ENCODE measurements around the gene HDAC8.

Gene HDAC8

GRCh38 chrX:72340626-72341025 lies 232.0 kb downstream of the HDAC8 start:
- H3K9me2 ChIP-seq (replicated peaks; ENCODE audit: low read depth, low read length) = no peaks in the 10 kb centered on the region
- H3F3A ChIP-seq (ENCODE audit: low read depth) = no peaks in the 10 kb centered on the region
- H3K36me3 ChIP-seq (ENCODE audit: insufficient read depth, low read length) = no peaks in the 10 kb centered on the region; the same call in 1 of the 2 replicates

GRCh38 chrX:72340041-72340440 lies 232.6 kb downstream of the HDAC8 start:
- Histone ChIP-seq H3K79me2 (ENCODE audit: insufficient read depth, low read length) (no peaks in the 10 kb centered on the region), H3K9me2 (replicated peaks; ENCODE audit: low read depth, low read length) (no peaks in the 10 kb centered on the region), H3K9ac (ENCODE audit: low read depth, low read length, poor library complexity, severe bottlenecking) (no peak overlapping the region), H3K36me3 (ENCODE audit: insufficient read depth, low read length) (no peaks in the 10 kb centered on the region; the same call in 1 of the 2 replicates), H3K4me3 (ENCODE audit: low read length, poor library complexity, severe bottlenecking) (no peak overlapping the region), H3K27me3 (ENCODE audit: insufficient read depth, low read length, poor library complexity, severe bottlenecking) (no peaks in the 10 kb centered on the region), H3K4me2 (ENCODE audit: low read depth, low read length, poor library complexity, severe bottlenecking) (no peak overlapping the region), H3K9me3 (ENCODE audit: insufficient read depth, low read depth, low read length) (no peaks in the 10 kb centered on the region), H2AFZ (ENCODE audit: low read length) (no peak overlapping the region), H3K4me1 (ENCODE audit: insufficient read depth, low read length, poor library complexity, severe bottlenecking) (no peaks in the 10 kb centered on the region), H4K20me1 (ENCODE audit: insufficient read depth, low read length, poor library complexity, severe bottlenecking) (no peaks in the 10 kb centered on the region), H3F3A (ENCODE audit: low read depth) (no peaks in the 10 kb centered on the region)
- no peak for TF ChIP-seq EZH2phosphoT487 (IDR thresholded peaks at IDR 0.05; ENCODE audit: borderline replicate concordance)
- no peak for TF ChIP-seq CTCF (conservative IDR thresholded peaks at IDR 0.05; ENCODE audit: low read length)

More at GRCh38 chrX:72340626-72341025, 232.0 kb downstream of the HDAC8 start:
- no peaks in the 10 kb centered on the region for H3K27me3 ChIP-seq (ENCODE audit: insufficient read depth, low read length, poor library complexity, severe bottlenecking)
- no peak overlapping the region for H3K4me3 ChIP-seq (ENCODE audit: low read length, poor library complexity, severe bottlenecking)
- no peaks in the 10 kb centered on the region for H3K9me3 ChIP-seq (ENCODE audit: insufficient read depth, low read depth, low read length)
- no peak overlapping the region for H3K4me2 ChIP-seq (ENCODE audit: low read depth, low read length, poor library complexity, severe bottlenecking)
- no peaks in the 10 kb centered on the region for H4K20me1 ChIP-seq (ENCODE audit: insufficient read depth, low read length, poor library complexity, severe bottlenecking)
- no peaks in the 10 kb centered on the region for H3K4me1 ChIP-seq (ENCODE audit: insufficient read depth, low read length, poor library complexity, severe bottlenecking)
- no peak overlapping the region for H2AFZ ChIP-seq (ENCODE audit: low read length)
- H3K9ac ChIP-seq (ENCODE audit: low read depth, low read length, poor library complexity, severe bottlenecking) = no peak overlapping the region
- H3K79me2 ChIP-seq (ENCODE audit: insufficient read depth, low read length) = no peaks in the 10 kb centered on the region
- TF ChIP-seq CTCF (conservative IDR thresholded peaks at IDR 0.05; ENCODE audit: low read length) = no peak
- no peak for TF ChIP-seq EZH2phosphoT487 (IDR thresholded peaks at IDR 0.05; ENCODE audit: borderline replicate concordance)

GRCh38 chrX:72330131-72330530 lies 242.5 kb downstream of the HDAC8 start:
- H3K4me2 ChIP-seq (ENCODE audit: low read depth, low read length, poor library complexity, severe bottlenecking) = no peak overlapping the region
- TF ChIP-seq EZH2phosphoT487 (IDR thresholded peaks at IDR 0.05; ENCODE audit: borderline replicate concordance) (no peak), CTCF (conservative IDR thresholded peaks at IDR 0.05; ENCODE audit: low read length) (no peak)
- H3K4me3 ChIP-seq (ENCODE audit: low read length, poor library complexity, severe bottlenecking) = no peak overlapping the region
- H4K20me1 ChIP-seq (ENCODE audit: insufficient read depth, low read length, poor library complexity, severe bottlenecking) = no peaks in the 10 kb centered on the region
- H3K9ac ChIP-seq (ENCODE audit: low read depth, low read length, poor library complexity, severe bottlenecking) = no peak overlapping the region
- no peaks in the 10 kb centered on the region for H3F3A ChIP-seq (ENCODE audit: low read depth)
- H3K27me3 ChIP-seq (ENCODE audit: insufficient read depth, low read length, poor library complexity, severe bottlenecking) = no peaks in the 10 kb centered on the region
- H2AFZ ChIP-seq (ENCODE audit: low read length) = no peak overlapping the region
- H3K79me2 ChIP-seq (ENCODE audit: insufficient read depth, low read length) = no peaks in the 10 kb centered on the region
- no peaks in the 10 kb centered on the region for H3K9me3 ChIP-seq (ENCODE audit: insufficient read depth, low read depth, low read length)
- no peaks in the 10 kb centered on the region for H3K9me2 ChIP-seq (replicated peaks; ENCODE audit: low read depth, low read length)
- H3K4me1 ChIP-seq (ENCODE audit: insufficient read depth, low read length, poor library complexity, severe bottlenecking) = no peaks in the 10 kb centered on the region
- H3K36me3 ChIP-seq (ENCODE audit: insufficient read depth, low read length) = no peaks in the 10 kb centered on the region

Measured in Loucy (cell line).